ENCODE results near the gene CD79B.

Gene CD79B

GRCh38 chr17:63942309-63942985, 10.3 kb upstream of the CD79B start:
- TF ChIP-seq RARB (CRISPR knock-in tag; IDR thresholded peaks at IDR 0.05) (no peak), ISL1 (CRISPR knock-in tag; IDR thresholded peaks at IDR 0.05) (no peak), ZNF70 (CRISPR knock-in tag; IDR thresholded peaks at IDR 0.05) (no peak), TSHZ2 (CRISPR knock-in tag; IDR thresholded peaks at IDR 0.05) (no peak), SNAI2 (CRISPR knock-in tag; IDR thresholded peaks at IDR 0.05) (no peak), POU6F1 (CRISPR knock-in tag; IDR thresholded peaks at IDR 0.05; ENCODE audit: borderline replicate concordance, low read depth) (no peak), BACH2 (CRISPR knock-in tag; IDR thresholded peaks at IDR 0.05; ENCODE audit: borderline replicate concordance) (no peak), ZNF8 (CRISPR knock-in tag; IDR thresholded peaks at IDR 0.05) (no peak), TOX (CRISPR knock-in tag; IDR thresholded peaks at IDR 0.05; ENCODE audit: borderline replicate concordance) (no peak), OSR1 (CRISPR knock-in tag; IDR thresholded peaks at IDR 0.05) (no peak), CSRNP3 (CRISPR knock-in tag; IDR thresholded peaks at IDR 0.05) (no peak), ZFP30 (CRISPR knock-in tag; IDR thresholded peaks at IDR 0.05) (no peak), PPARA (CRISPR knock-in tag; IDR thresholded peaks at IDR 0.05; ENCODE audit: borderline replicate concordance) (no peak), ZFP3 (CRISPR knock-in tag; IDR thresholded peaks at IDR 0.05) (no peak)
- ATAC-seq: no peak

- TF ChIP-seq PPARA (CRISPR knock-in tag; IDR thresholded peaks at IDR 0.05; ENCODE audit: borderline replicate concordance) (no peak), ESRRG (CRISPR knock-in tag; IDR thresholded peaks at IDR 0.05) (no peak), ZC3H10 (CRISPR knock-in tag; IDR thresholded peaks at IDR 0.05) (no peak), ZNF565 (CRISPR knock-in tag; conservative IDR thresholded peaks at IDR 0.05; ENCODE audit: low read depth) (no peak), POU6F1 (CRISPR knock-in tag; IDR thresholded peaks at IDR 0.05; ENCODE audit: borderline replicate concordance, low read depth) (no peak), BACH2 (CRISPR knock-in tag; IDR thresholded peaks at IDR 0.05; ENCODE audit: borderline replicate concordance) (no peak), RARB (CRISPR knock-in tag; IDR thresholded peaks at IDR 0.05) (no peak), TSHZ2 (CRISPR knock-in tag; IDR thresholded peaks at IDR 0.05) (no peak), OSR1 (CRISPR knock-in tag; IDR thresholded peaks at IDR 0.05) (no peak), ARNTL (CRISPR knock-in tag; IDR thresholded peaks at IDR 0.05; ENCODE audit: borderline replicate concordance, low read depth) (no peak), SNAI2 (CRISPR knock-in tag; IDR thresholded peaks at IDR 0.05) (no peak), ZNF70 (CRISPR knock-in tag; IDR thresholded peaks at IDR 0.05) (no peak), CSRNP3 (CRISPR knock-in tag; IDR thresholded peaks at IDR 0.05) (no peak), CREB5 (CRISPR knock-in tag; IDR thresholded peaks at IDR 0.05; ENCODE audit: low read depth) (no peak), ZNF8 (CRISPR knock-in tag; IDR thresholded peaks at IDR 0.05) (no peak)
- no peak for ATAC-seq
Observed at GRCh38 chr17:63941751-63942150, 9.6 kb upstream of the CD79B start.
